NCI-H2196 (cell line): ENCODE measurements around the gene INS.
"Not testable (repeated sequence)": the region's sequence is repeated elsewhere in the genome, so short reads cannot be mapped to it uniquely, and the experiment has no call there.

ENCODE experiments used
- DNase-seq: peaks from one replicate; lab custom pipeline; 2025; ENCODE audit not compliant: unreplicated experiment; lab: John Stamatoyannopoulos, UW

The INS gene

GRCh38 chr11:2199466-2200341 is 38.7 kb upstream of the INS start:
- DNase-seq, result no peak

GRCh38 chr11:2198621-2199365 is 37.8 kb upstream of the INS start:
- no peak for DNase-seq

DNA sequence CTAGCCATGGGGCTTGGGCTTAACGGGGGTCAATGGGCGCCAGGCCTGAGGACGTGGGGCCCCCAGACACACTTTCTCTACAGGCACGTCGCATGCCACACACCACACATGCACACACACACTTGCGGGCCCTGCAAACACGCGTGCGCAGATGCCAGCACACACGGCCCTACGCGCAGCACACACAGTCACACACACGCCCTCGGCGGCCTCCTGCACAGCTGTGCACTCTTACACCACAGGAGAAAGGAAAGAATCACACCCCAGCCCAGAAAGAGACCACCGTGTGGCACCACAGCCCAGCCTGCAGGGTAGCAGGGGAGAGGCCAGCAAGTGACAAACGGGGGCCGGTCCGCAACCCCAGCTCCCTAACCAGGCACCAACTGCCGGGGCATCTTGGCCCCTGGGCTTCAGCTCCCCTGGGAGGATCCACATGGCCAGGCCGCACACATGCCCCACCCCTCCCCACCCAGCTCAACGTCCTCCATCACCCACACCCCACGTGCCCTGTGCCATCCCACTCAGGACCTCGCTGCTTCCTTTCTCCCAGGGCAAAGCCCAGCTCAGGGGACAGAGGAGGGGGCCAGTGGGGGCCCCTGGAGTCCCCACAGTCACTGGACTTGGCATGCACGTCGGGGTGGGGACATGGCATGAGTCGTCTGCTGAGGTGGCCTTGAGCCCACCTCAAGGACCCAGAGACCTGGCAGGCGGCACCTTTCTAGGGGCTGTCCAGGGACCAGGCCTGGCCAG is 36.9 kb upstream of the INS start:
- DNase-seq, result no peak

GRCh38 chr11:2196970-2197770 is 36.2 kb upstream of the INS start:
- DNase-seq, result peak; percentile 79

DNA sequence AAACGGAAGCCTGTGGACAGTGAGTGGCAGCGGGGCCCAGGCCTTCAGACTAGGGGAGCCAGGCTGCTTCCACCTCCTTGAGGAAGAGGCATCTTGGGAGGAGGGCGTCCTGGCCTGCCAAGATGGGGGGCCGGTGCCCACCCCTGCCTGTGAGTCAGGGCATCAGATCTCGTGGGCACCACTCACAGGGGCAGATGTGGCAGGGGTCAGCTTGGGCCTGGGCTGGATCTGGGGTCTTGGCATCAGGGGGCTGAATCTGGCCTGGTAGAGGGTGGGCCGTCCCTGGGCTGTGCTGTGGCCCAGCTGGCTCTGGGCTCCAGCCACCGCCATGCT is 34.7 kb upstream of the INS start:
- no peak for DNase-seq

GRCh38 chr11:2194877-2195755 is 34.1 kb upstream of the INS start:
- peak; percentile 35 for DNase-seq

- not testable (repeated sequence) for DNase-seq
These were observed 33.0 kb upstream of the INS start for GRCh38 chr11:2193888-2194595.

- no peak for DNase-seq
These were observed 32.3 kb upstream of the INS start for GRCh38 chr11:2193099-2193887.

DNA sequence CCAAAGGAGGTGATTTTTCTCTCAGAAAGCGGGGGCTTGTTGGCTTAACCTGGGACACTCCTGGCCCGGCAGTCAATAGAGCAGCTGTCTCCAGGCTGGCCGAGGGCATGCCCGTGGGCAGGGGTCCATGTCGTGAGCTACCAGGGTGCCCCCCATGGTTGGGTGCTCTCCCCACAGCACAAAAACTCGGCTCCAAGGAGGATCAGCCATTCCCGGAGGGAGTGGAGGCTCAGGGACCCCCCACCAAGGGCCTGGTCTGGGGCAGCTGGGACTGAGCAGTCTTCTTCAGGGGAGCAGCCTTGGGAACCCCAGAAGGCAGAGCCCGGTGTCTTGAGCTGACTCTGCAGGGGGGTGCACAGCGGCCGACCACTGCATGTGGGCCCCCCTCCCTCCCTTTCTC is 31.4 kb upstream of the INS start:
- no peak for DNase-seq

DNA sequence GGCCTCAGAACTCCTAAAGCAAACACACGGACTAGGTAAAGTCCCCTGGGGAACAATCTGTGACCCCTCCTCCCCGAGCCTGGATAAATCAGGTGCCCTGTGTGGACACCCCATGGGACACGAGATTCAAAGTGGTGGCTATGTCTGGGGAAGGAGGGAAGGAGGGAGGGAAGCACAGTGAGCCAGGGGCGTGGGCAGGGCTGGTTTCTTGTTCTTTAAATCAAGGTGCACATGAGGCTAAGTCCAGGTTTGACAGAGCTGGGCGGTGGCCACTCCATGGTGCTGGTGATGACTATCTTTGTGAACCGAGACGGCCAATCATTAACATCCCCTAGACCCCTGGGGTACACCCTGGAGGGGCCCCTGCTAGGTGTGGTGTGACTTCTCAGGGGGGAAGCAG is 30.9 kb upstream of the INS start:
- DNase-seq, result no peak

DNA sequence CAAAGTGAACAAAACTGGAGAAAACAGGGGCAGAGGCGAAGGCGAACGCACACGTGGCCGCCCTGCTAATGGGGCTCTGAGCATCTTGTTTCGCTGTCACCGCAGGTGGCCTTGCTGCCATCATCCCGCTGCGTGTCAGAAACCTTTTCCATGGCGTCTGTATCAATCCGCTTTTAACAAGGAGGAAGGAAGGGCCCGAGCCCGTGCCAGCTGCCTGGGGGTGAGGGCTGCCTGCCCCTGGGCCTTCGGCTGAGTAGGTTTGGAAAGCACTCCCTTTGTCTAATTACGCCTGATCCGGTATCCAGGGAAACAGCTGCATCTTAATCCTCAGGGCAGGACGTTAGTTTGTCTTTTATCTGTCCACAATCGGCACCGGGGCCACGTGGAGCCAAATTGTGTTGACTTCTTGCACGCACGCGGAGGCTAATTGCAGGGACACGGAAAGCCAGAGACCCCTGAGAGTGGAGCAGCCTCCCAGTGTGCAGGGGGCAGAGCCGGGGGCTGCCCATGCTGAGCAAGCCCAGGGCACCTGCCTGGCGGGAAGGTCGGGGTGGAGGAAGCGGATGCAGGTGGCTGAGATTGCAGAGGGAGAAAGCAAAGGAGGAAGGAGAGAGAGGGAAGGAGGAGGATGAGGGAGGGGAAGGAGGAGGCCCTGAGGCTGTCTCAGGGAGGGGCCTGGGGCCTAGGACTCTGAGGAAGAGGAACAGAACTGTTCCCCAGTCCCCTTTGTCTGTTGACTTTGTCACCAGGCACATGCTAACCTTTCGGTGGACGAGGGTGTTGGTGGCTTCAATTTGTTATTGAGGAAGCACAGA is 29.9 kb upstream of the INS start:
- DNase-seq, result no peak

DNA sequence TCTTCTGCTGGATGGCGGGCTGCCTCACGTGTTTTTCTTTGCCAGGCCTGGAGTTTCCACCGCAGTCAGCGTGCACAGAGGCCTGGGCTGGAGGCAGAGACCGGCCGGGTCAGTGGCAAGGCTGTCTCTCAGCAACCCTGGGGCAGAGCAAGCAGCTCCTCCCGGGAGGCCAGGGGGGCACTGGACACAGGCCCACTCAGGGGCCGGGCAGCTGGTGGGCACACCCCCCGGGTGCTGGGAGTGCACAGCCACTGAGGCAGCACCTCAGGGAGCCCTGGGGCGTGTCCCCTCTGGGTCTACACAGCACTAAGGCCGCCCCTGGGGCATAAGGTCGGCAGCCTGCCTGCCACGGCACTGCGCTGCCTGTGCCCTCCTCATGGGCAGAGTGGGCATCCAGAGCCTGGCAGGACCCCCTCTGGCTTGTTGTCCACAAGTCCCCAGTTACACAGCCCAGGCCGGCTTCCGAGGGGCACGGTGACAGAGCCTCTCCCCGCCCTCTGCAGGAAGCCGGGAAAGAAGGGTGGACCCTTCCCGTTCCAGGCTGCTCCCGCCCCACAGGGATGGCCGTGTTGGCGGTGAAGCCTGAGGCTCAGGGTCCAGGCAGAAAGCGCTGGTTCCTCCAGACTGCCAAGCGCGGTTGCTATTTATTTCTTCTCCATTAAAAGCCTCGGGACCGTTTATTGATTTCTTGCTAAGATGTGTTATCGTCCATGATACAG is 29.1 kb upstream of the INS start:
- no peak for DNase-seq

- DNase-seq, result no peak
These were observed 27.7 kb upstream of the INS start for GRCh38 chr11:2188745-2189144.

DNA sequence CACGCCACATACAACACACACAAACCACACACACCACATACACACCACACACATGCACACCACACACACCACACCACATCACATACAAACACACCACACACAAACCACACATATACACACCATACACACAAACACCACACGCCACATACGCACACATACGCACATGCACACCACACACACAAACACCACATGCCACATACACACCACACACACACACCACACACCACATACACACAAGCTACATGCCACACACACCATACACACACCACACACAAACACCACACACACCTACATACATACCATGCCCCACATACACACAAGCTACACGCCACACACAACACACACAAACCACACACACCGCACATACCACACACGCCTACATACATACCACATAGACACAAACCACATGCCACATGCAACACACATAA is 26.3 kb upstream of the INS start:
- DNase-seq, result no peak

DNA sequence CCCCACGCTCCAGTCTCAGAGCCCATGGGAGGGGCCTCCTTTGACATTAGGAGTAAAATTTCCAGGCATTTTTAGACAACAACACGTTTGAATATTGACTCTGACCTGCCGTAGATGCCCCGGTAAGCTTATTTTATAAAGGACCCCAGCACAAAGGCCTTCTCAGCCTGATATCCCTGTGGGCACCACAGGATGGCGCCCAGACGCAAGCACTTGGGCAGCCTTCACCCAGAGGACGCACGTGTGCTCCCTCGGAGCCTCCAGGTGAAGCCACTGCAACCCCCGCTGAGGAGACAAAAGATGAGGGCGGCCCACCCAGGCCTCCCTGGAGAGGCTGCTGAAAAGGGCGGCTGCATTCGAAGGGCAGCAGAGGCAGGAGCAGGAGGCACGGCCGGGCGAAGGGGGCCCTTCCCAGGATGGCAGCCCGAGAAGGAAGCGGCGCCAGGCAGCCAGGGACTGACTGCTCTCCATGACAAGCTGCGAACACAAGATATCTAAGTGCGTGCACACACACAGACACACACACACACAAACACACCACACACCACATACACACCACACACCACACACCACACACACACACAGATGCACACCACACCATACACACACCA is 25.8 kb upstream of the INS start:
- DNase-seq, result peak; percentile 72

GRCh38 chr11:2185324-2186085 is 24.5 kb upstream of the INS start:
- DNase-seq, result no peak
